Left ventricle myocardium inferior (tissue), 1 donor: ENCODE measurements around the gene SLCO4A1. TPM values are rescaled to one million over a fixed set of nuclear protein-coding genes. Genes with fewer than 3 reads are reported as not detected.

Experiments used
- DNase-seq: peaks from one replicate; pipeline ENCODE4 v3.0.0-alpha.2; 2020
- H3K27ac ChIP-seq: fragments of 200-600 bp; replicated peaks from 2 replicates; pipeline ENCODE4 v1.8.0; 2021
- H3K27me3 ChIP-seq: fragments of 200-600 bp; 2 replicates; pipeline ENCODE4 v1.8.0; 2021; ENCODE audit warnings: low read depth
- H3K36me3 ChIP-seq: fragments of 200-600 bp; 2 replicates; pipeline ENCODE4 v1.8.0; 2021
- H3K4me1 ChIP-seq: fragments of 200-600 bp; 2 replicates; pipeline ENCODE4 v1.8.0; 2021
- H3K4me3 ChIP-seq: fragments of 200-600 bp; 2 replicates; pipeline ENCODE4 v1.8.0; 2021; ENCODE audit warnings: mild to moderate bottlenecking, moderate library complexity
- H3K9me3 ChIP-seq: fragments of 200-600 bp; replicated peaks from 2 replicates; pipeline ENCODE4 v1.8.0; 2021
- intact Hi-C: fragments of 100-400 bp; cut with micrococcal nuclease; formaldehyde crosslinking; loops from one replicate; pipeline ENCODE4 v1.11.0; 2022
- total RNA-seq: library from RNA; stranded (reverse); fragmentation: NEBNext Ultra II Directional; extraction: Animal tissue kit (Norgen Biotek cat#: 25700); gene quantifications from one replicate; pipeline ENCODE4 v1.2.1, GENCODE V29; 2021
- TF ChIP-seq, protein P1 (sequence below): fragments of 200-600 bp; IDR thresholded peaks from 2 replicates; pipeline ENCODE4 v1.8.0; 2021; ENCODE audit warnings: antibody characterized with exemption, mild to moderate bottlenecking, borderline replicate concordance
- donor health status: DM: no; HTN: yes; CAD: no; lungs with severe emphysema.

Gene SLCO4A1
- total RNA-seq, 1 donor from 2014 or later = 12.7 TPM

- TF ChIP-seq, protein P1, sequence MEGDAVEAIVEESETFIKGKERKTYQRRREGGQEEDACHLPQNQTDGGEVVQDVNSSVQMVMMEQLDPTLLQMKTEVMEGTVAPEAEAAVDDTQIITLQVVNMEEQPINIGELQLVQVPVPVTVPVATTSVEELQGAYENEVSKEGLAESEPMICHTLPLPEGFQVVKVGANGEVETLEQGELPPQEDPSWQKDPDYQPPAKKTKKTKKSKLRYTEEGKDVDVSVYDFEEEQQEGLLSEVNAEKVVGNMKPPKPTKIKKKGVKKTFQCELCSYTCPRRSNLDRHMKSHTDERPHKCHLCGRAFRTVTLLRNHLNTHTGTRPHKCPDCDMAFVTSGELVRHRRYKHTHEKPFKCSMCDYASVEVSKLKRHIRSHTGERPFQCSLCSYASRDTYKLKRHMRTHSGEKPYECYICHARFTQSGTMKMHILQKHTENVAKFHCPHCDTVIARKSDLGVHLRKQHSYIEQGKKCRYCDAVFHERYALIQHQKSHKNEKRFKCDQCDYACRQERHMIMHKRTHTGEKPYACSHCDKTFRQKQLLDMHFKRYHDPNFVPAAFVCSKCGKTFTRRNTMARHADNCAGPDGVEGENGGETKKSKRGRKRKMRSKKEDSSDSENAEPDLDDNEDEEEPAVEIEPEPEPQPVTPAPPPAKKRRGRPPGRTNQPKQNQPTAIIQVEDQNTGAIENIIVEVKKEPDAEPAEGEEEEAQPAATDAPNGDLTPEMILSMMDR = no peak
- DNase-seq = no peak
- intact Hi-C loops = loop anchor here (5.0 kb wide), 1 partner anchor 126 kb away; no protein-coding TSS in a partner anchor
- Histone ChIP-seq H3K9me3 (no peaks in the 10 kb centered on the region), H3K4me3 (no peak overlapping the region), H3K27ac (peak overlapping the region; percentile 50), H3K4me1 (peaks cover 28% of the 10 kb centered on the region), H3K27me3 (peaks cover 17% of the 10 kb centered on the region), H3K36me3 (peaks cover 23% of the 10 kb centered on the region)
Observed at GRCh38 chr20:62665826-62666735, 23.8 kb downstream of the SLCO4A1 start.

GRCh38 chr20:62666736-62667529 is 24.6 kb downstream of the SLCO4A1 start:
- DNase-seq = peak; percentile 50

GRCh38 chr20:62667530-62668440 is 25.5 kb downstream of the SLCO4A1 start:
- H3K27me3 ChIP-seq = peaks cover 7% of the 10 kb centered on the region
- TF ChIP-seq, protein P1 = no peak
- peaks cover 26% of the 10 kb centered on the region for H3K4me1 ChIP-seq
- peaks cover 23% of the 10 kb centered on the region for H3K36me3 ChIP-seq
- H3K27ac ChIP-seq = peak overlapping the region; percentile 50
- DNase-seq = no peak
- H3K9me3 ChIP-seq = no peaks in the 10 kb centered on the region
- no peak overlapping the region for H3K4me3 ChIP-seq
- intact Hi-C loops = loop anchor here (5.0 kb wide), 1 partner anchor 125 kb away; no protein-coding TSS in a partner anchor

More at GRCh38 chr20:62666736-62667529, 24.6 kb downstream of the SLCO4A1 start:
- peaks cover 23% of the 10 kb centered on the region for H3K36me3 ChIP-seq
- H3K9me3 ChIP-seq = no peaks in the 10 kb centered on the region
- intact Hi-C loops = loop anchor here (5.0 kb wide), 1 partner anchor 125 kb away; no protein-coding TSS in a partner anchor
- H3K4me3 ChIP-seq = no peak overlapping the region
- H3K27me3 ChIP-seq = peaks cover 8% of the 10 kb centered on the region
- peaks cover 26% of the 10 kb centered on the region for H3K4me1 ChIP-seq
- peak overlapping the region; percentile 50 for H3K27ac ChIP-seq
- TF ChIP-seq, protein P1 = no peak

GRCh38 chr20:62668441-62669027 is 26.2 kb downstream of the SLCO4A1 start:
- no peaks in the 10 kb centered on the region for H3K9me3 ChIP-seq
- TF ChIP-seq, protein P1 = peak; percentile 88
- DNase-seq = peak; percentile 66
- peaks cover 7% of the 10 kb centered on the region for H3K27me3 ChIP-seq
- intact Hi-C loops = loop anchor here (5.0 kb wide), 1 partner anchor 124 kb away; no protein-coding TSS in a partner anchor
- H3K27ac ChIP-seq = no peak overlapping the region
- no peak overlapping the region for H3K4me3 ChIP-seq
- H3K4me1 ChIP-seq = peaks cover 26% of the 10 kb centered on the region
- H3K36me3 ChIP-seq = peaks cover 23% of the 10 kb centered on the region
